Amygdala (tissue), 56 donors: ENCODE results near the gene GADD45G.

Experiments used
- DNase-seq, 56 donors: peaks; one replicate each; lab custom pipeline; 2025; lab: John Stamatoyannopoulos, UW

The GADD45G gene

DNA sequence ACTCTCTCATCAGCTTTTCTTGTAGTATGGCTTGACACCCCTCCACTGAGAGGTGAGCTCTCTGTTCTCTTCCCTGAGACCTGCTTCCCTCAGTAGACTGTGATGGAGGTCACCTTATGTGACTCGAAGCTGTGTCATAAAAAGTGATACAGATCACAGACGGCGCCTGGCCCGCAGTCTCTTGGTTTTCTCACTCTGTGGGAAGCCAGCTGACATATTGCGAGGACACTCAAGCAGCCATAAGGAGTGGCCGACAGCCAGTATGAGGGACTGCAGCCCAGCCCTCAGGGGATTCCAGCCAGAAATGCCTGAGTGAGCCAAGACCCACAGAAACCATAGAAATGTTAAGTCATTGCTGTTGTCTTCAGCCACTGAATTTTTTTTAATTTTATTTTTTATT is 38.0 kb downstream of the GADD45G start:
- DNase-seq: no peak

- no peak for DNase-seq
Observed at GRCh38 chr9:89646189-89646939, 41.6 kb downstream of the GADD45G start.

DNA sequence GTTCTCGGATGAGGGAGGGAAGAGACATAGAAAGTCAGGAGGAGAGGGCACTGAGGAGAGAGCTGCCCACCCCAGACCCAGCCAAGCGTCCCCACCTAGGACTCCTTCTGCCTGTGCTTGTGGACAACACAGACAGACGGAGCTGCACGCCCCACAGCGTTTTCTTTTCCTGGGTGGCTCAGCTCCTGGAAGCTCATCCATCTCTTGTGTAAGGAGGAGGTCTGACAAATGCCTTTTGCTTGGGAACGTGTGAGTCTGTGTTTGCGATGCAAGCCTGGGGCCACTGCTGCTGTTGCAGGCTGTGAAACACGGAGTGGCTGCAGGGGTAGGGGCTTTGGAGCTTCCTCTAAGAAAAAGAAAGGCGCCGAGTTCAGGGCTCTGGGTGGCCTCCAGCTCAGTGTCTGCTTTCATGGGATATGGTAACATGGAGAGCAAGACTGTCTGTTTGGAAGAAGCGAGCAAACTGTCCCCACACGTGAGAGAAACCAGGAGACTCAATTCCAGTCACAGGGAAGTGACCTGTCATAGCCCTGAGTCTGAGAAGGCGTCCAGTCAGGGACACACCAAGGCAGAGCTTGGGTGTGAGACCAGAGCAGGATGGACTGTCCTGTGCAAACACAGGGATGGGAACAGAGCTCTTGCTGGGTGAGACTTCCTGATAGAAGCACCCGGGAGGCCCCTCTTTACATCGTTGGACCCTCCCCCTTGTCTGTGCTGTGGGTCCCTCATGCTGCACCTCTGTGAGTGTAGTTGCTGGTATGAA is 42.7 kb downstream of the GADD45G start:
- DNase-seq: no peak

- no peak for DNase-seq
Observed at GRCh38 chr9:89648247-89649000, 43.6 kb downstream of the GADD45G start.

DNA sequence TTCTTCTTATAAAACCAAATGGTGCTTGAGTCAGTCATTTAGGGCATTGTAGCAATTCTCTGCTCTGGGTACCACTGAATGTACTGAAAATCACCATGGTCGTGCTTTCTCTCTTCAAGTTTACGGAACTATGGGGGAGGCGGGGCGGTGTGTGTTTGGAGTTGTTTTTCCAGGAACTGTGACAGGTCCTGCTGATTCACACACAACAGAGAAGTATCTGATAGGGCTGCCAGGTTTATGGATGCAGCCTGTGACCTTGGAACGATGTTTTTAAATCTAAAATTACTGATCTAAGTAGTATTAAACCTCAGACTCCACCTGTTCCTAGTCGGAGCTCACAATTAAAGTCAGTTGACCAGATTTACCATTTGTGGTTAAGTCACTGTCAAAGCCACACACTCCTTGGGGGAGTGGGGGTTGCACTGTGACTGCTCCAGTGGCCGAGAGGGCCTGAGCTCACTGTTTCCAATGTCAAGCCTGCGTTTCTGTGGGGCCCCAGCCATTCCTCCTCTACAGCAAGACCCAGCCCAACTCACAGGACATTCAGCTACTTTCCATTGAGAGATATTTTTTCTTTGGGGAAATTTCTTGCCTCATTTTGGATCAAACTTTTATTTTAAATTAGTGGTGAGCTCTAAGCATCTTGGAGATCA is 44.4 kb downstream of the GADD45G start:
- DNase-seq: peak in 1 of 56 donors; percentile 23

DNA sequence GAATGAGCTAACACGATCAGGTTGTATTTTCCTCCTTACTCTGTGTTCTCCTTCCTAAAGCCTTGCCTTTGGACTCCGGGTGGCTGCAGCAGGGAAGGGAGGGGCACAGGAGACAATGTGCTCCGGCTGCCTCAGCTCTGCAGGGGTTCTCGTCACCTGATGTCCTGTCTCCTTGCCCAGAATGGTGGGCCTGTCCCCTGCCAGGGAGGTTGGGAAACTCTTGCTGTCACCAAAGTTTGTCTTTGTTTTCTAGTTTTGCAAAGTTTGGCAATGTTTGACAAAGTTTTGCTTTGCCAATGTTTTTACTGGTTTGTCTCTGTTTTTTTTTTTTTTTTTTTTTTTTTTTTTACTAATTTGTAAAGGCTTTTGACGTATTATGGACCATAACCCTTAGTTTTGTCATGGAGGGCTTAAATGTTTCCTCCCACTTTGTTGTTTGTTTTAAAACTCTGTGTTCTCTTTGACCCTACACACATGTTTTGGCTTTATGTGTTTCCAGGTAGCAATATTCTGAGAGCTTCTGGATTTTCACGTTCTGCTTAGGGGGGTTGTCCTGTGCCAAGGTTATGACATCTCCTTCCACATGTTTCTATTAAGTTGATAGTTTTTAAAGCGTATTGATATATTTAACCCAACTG is 49.3 kb downstream of the GADD45G start:
- peak in 9 of 56 donors; percentile 14 to 53 (median 31) for DNase-seq

DNA sequence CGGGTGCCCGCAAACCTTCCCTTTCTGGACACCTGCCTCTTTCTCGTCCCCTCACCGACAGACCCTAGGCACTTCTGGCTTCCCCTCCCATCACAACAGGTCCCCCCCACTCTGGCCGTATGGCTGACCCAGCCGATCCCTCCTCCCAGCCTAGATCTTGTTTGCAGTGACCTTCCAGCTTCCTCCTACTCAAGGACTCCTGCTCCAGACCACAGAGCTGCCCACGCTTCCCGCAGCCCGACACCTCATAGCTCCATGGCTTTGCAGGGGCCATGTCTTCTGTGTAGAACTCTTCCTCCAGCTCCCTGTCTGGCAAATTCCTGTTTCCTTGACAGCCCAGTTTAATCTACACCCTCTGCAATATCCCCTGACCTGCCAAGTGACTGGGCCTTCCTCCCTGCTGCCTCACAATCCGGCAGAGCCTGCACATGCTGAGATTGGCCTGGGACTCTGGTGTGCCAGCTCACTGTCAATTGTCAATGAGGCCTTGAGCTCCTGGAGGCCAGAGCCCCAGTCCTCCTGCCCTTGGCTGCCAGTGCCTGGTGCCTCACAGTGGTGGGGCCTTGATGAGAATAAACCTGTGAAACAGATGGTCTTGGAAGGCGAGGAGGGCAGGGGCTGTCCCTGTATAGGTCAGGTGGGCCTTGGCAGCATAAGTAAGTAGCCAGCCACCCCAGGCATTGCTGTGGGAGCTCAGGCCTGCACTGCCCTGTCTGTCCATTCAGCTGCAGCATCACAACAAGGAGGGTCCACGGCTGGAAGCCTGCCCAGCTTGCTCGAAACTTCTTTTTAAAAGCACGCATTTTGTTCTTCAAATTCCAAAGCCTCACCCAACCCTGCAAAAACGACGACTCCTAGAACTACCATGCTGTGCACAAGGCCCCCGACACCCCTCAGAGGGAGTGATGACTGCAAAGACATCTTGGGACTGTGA is 50.5 kb downstream of the GADD45G start:
- no peak for DNase-seq
